Retinal pigment epithelial cell (primary cell): Measurements from ENCODE around the gene DSCAML1.

Source experiments
- DNase-seq: peaks from one replicate; pipeline ENCODE4 v3.0.0-alpha.2; 2010; ENCODE audit warnings: low read depth
- H3K4me3 ChIP-seq: 2 replicates; pipeline ENCODE4 v1.5.1; 2011; ENCODE audit warnings: mild to moderate bottlenecking, low read length, control low read depth, moderate library complexity
- TF ChIP-seq, protein P1 (sequence below): conservative IDR thresholded peaks from 2 replicates; pipeline ENCODE4 v1.5.1; 2011; ENCODE audit warnings: low read depth, low read length, control low read depth, inconsistent platforms

The DSCAML1 gene

DNA sequence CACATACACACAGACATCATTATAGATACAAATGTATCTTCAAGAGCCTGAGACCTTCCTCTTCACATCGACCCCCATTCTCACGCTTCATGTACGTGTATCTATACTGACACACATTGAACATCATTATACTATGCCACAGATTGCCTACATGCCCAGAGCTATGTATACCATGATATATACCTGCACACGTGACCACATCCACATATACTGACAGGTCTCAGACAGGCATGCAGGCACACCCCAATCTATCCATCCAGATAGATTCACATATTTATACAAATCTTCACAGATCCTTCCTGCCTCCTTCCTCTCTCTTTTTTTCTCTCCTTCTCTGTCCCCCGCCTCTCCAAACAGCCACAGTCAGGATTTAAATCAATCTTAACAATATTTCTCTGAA lies 329.2 kb downstream of the DSCAML1 start:
- no peak overlapping the region for H3K4me3 ChIP-seq
- no peak for DNase-seq
- TF ChIP-seq, protein P1, sequence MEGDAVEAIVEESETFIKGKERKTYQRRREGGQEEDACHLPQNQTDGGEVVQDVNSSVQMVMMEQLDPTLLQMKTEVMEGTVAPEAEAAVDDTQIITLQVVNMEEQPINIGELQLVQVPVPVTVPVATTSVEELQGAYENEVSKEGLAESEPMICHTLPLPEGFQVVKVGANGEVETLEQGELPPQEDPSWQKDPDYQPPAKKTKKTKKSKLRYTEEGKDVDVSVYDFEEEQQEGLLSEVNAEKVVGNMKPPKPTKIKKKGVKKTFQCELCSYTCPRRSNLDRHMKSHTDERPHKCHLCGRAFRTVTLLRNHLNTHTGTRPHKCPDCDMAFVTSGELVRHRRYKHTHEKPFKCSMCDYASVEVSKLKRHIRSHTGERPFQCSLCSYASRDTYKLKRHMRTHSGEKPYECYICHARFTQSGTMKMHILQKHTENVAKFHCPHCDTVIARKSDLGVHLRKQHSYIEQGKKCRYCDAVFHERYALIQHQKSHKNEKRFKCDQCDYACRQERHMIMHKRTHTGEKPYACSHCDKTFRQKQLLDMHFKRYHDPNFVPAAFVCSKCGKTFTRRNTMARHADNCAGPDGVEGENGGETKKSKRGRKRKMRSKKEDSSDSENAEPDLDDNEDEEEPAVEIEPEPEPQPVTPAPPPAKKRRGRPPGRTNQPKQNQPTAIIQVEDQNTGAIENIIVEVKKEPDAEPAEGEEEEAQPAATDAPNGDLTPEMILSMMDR, result no peak

DNA sequence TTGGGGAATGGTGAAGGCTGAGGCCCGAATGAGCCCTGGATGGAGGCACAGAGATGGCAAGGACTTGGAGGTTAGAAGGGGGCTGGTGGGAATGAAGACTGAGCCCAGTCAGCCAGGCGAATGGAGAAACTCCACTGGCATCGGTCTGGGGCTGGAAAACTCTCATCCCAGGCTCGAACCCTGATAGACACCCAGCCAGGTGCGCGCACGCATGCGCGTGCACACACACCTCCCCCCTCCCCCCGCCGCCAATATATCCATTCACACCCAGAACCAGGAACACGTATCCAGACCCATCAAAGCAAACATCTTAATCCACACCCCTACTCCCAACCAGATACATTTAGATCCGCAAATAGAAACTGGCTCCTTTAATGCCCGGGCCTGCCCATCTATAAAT lies 330.1 kb downstream of the DSCAML1 start:
- TF ChIP-seq, protein P1, result no peak

DNA sequence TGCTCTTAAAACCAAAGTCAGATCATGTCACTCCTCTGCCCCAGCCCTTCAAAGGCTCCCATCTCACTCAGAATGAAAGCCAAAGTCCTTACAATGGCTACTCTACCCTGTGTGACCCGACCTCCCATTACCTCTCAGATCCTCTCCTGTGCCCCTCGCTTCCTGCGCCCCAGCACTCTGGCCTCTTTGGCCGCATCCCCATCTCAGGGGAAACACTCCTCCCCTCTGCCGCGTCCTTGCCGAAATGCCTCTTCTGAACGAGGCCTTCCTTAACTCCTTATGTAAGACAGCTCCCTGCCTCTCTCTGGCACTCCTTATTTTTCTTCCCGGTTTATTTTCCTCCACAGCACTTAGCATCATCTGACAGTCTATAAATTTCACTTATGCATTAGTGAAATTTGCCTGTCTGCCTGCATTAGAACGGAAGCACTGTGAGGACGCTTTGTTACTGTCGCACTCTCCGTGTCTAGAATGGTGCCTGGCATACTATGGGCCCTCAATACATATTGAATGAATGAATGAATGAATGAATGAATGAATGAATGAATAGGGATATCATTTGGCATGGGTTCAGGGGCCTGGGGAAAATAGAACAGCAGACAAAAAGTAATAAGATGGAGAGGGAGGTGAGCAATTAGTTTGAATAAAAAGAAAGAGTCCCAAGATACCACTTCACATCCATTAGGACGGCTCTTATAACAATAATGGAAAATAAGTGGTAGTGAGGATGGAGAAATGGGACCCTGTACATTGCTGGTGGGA lies 331.6 kb downstream of the DSCAML1 start:
- no peak for DNase-seq
- no peak overlapping the region for H3K4me3 ChIP-seq
- TF ChIP-seq, protein P1, result no peak

More for the DNA sequence above, 330.1 kb downstream of the DSCAML1 start:
- no peak overlapping the region for H3K4me3 ChIP-seq
- no peak for DNase-seq

DNA sequence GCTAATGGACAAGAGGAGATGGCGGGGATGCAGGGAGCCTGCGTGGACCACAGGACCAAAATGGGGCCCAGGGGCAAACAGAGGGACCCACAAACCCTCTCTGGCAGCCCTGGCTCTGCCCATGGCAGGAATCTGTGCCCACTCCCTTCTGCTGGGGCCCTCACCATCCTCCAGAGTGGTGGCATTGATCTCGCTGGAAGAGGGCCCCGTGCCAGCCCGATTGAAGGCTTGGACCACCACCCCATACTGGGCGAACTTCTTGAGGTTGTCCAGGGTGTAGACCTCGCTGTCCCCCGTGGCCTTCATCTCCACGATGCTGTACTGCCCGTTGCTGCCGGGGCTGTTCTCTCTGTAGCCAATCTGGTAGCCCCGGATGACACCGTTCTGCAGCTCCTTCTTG lies 332.2 kb downstream of the DSCAML1 start:
- no peak overlapping the region for H3K4me3 ChIP-seq
- DNase-seq, result no peak
- TF ChIP-seq, protein P1, result no peak

DNA sequence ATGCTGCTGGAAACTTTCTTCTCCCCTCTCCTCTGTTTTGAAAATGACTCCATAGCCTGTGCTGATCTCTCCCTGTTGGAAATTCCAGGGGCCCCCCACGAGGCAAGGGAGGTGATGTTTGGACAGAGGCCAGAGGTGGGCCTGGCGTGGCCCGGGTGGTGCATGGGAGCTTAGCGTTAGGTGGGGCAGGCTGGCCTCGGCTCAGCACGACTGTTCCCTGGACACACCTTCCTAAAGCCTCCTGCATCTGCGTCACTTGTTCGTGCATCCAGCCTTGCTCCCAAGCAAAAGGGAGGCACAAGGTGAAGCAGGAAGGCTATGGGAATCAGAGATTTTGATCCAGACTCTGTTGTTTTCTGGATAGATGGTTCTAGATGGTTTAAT lies 334.2 kb downstream of the DSCAML1 start:
- no peak overlapping the region for H3K4me3 ChIP-seq
- DNase-seq, result no peak
- TF ChIP-seq, protein P1, result no peak

DNA sequence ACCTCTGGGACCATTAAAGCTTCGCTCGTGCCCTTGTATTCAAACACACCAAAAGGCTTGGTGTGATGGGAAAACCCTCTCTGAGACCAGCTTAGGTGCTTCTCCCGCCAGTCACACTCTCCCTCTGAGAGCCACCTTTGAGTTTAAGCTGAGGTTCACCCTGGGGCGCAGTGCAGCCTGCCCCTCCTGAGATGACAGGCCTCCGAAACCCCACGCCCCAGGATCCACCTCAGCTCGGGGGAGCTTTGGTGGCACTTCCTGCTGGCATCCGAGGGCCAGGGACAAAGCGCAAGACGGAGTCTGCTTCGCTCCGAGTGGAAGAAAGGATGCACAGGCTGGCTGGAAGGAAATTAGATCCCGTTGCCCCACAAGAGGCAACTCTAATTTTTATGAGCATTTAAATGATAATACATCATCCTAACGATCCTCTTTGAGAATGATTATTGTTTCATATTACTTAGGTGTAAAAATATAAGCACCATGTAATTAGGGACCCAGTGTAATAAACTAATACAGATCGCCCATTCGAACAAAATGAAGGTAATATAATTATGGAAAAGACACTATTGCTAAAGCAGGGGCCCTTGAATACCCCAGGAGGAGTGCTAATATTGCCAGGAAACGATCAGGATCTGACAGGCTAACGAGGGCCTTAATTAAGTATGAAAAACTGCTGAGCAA lies 334.7 kb downstream of the DSCAML1 start:
- no peak for DNase-seq
- H3K4me3 ChIP-seq, result no peak overlapping the region
- TF ChIP-seq, protein P1, result no peak
